ENCODE measurements around the gene HOXA3.

- no peak for TF ChIP-seq POLR2A (IDR thresholded peaks at IDR 0.05)
- TF ChIP-seq, protein P1, sequence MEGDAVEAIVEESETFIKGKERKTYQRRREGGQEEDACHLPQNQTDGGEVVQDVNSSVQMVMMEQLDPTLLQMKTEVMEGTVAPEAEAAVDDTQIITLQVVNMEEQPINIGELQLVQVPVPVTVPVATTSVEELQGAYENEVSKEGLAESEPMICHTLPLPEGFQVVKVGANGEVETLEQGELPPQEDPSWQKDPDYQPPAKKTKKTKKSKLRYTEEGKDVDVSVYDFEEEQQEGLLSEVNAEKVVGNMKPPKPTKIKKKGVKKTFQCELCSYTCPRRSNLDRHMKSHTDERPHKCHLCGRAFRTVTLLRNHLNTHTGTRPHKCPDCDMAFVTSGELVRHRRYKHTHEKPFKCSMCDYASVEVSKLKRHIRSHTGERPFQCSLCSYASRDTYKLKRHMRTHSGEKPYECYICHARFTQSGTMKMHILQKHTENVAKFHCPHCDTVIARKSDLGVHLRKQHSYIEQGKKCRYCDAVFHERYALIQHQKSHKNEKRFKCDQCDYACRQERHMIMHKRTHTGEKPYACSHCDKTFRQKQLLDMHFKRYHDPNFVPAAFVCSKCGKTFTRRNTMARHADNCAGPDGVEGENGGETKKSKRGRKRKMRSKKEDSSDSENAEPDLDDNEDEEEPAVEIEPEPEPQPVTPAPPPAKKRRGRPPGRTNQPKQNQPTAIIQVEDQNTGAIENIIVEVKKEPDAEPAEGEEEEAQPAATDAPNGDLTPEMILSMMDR (IDR thresholded peaks at IDR 0.05): no peak
Observed at GRCh38 chr7:27141137-27141922, 11.1 kb downstream of the HOXA3 start.
